Endothelial cell of umbilical vein (primary cell): ENCODE results near the gene OR1J2. TPM values are rescaled to one million over a fixed set of nuclear protein-coding genes. Genes with fewer than 3 reads are reported as not detected.

Experiments
- BruUV-seq: library from RNA; stranded (reverse); fragments of 400-500 nt; replicated peaks from 2 replicates; lab custom pipeline; 2021; lab: Mats Ljungman, UMichigan
- CTCF ChIA-PET: fragments of 300-600, 350-600 bp; sonication (Branson Sonifier 250); formaldehyde crosslinking; loops from one replicate; lab custom pipeline; 2021; ENCODE audit warnings: antibody characterized with exemption, inconsistent platforms; lab: Charles Lee
- POLR2A ChIA-PET: fragments of 300-600, 350-600 bp; sonication (Branson Sonifier 250); formaldehyde crosslinking; loops from one replicate; lab custom pipeline; 2021; ENCODE audit warnings: antibody characterized with exemption, inconsistent platforms; lab: Charles Lee
- DNase-seq: peaks from one replicate; pipeline ENCODE4 v3.0.0-alpha.2; 2011; ENCODE audit warnings: low read depth, low spot score
- FAIRE-seq: peaks from 2 replicates; lab custom pipeline; 2011; peaks lifted over from hg19 to GRCh38; lab: Jason Lieb, UNC
- H2AFZ ChIP-seq: 2 replicates; pipeline ENCODE4 v1.6.0; 2012; ENCODE audit warnings: low read depth, low read length, control low read depth, inconsistent platforms
- H3K27ac ChIP-seq: 2 replicates; pipeline ENCODE4 v1.5.1; 2011; ENCODE audit warnings: low read depth, mild to moderate bottlenecking, control low read depth, low read length, moderate library complexity; ENCODE audit not compliant: insufficient read depth
- H3K27me3 ChIP-seq, 2 experiments: 2 replicates each; pipeline versions ENCODE4 v1.6.0 to v1.6.1; 2011; ENCODE audit warnings: low read length in 2 of 2, mixed read lengths in 1 of 2; ENCODE audit not compliant: control insufficient read depth in 2 of 2, insufficient read depth in 2 of 2
- H3K36me3 ChIP-seq, 2 experiments: 2 replicates in 1 of 2; 3 replicates in 1 of 2; pipeline ENCODE4 v1.5.1; 2011; ENCODE audit warnings: low read length in 2 of 2, mild to moderate bottlenecking in 1 of 2, moderate library complexity in 1 of 2; ENCODE audit not compliant: control insufficient read depth in 2 of 2, insufficient read depth in 2 of 2; ENCODE audit errors: extremely low read depth in 1 of 2
- H3K4me1 ChIP-seq: 3 replicates; pipeline ENCODE4 v1.5.1; 2011; ENCODE audit warnings: mild to moderate bottlenecking, low read length; ENCODE audit not compliant: control insufficient read depth, insufficient read depth; ENCODE audit errors: extremely low read depth
- H3K4me2 ChIP-seq: 2 replicates; pipeline ENCODE4 v1.6.1; 2011; ENCODE audit warnings: low read length, control low read depth, mixed read lengths; ENCODE audit not compliant: insufficient read depth
- H3K4me3 ChIP-seq, 3 experiments: fragments of 200-600 bp in 1 of 3; sonication (generic), shearing (Covaris generic) in 1 of 3; replicated peaks in 1 of 3; 2 replicates each; pipeline ENCODE4 v1.5.1; 2011 to 2016; ENCODE audit warnings: control low read depth in 3 of 3, low read length in 3 of 3, mild to moderate bottlenecking in 2 of 3, inconsistent platforms in 1 of 3, low read depth in 1 of 3, moderate library complexity in 1 of 3; ENCODE audit not compliant: insufficient read depth in 1 of 3
- H3K79me2 ChIP-seq: 2 replicates; pipeline ENCODE4 v1.6.0; 2012; ENCODE audit warnings: low read length, inconsistent platforms; ENCODE audit not compliant: control insufficient read depth, insufficient read depth
- H3K9ac ChIP-seq: replicated peaks from 2 replicates; pipeline ENCODE3; 2011; ENCODE audit warnings: low read length, control low read depth; ENCODE audit not compliant: insufficient read depth; ENCODE audit errors: extremely low read depth
- H3K9me1 ChIP-seq: replicated peaks from 3 replicates; pipeline ENCODE4 v1.6.0; 2011; ENCODE audit warnings: mild to moderate bottlenecking, low read length; ENCODE audit not compliant: control insufficient read depth, insufficient read depth; ENCODE audit errors: extremely low read depth
- H3K9me3 ChIP-seq: replicated peaks from 2 replicates; pipeline ENCODE4 v1.5.1; 2012; ENCODE audit warnings: low read length, inconsistent platforms; ENCODE audit not compliant: control insufficient read depth, insufficient read depth
- H4K20me1 ChIP-seq: replicated peaks from 2 replicates; pipeline ENCODE3; 2011; ENCODE audit warnings: mild to moderate bottlenecking, low read length; ENCODE audit not compliant: control insufficient read depth, insufficient read depth; ENCODE audit errors: extremely low read depth
- EZH2 ChIP-seq: IDR thresholded peaks from 2 replicates; pipeline ENCODE4 v1.6.1; 2012; ENCODE audit warnings: borderline replicate concordance, low read depth, mild to moderate bottlenecking, moderate library complexity, low read length, inconsistent platforms; ENCODE audit not compliant: severe bottlenecking
- FOS ChIP-seq: IDR thresholded peaks from 2 replicates; pipeline ENCODE4 v1.6.1; 2011; ENCODE audit warnings: mild to moderate bottlenecking, low read length, moderate library complexity, borderline replicate concordance; ENCODE audit not compliant: insufficient read depth
- GATA2 ChIP-seq: IDR thresholded peaks from 2 replicates; pipeline ENCODE4 v1.7.0; 2011; ENCODE audit warnings: low read depth, mild to moderate bottlenecking, moderate library complexity, mixed read lengths, low read length; ENCODE audit not compliant: insufficient read length, insufficient read depth
- JUN ChIP-seq: IDR thresholded peaks from 2 replicates; pipeline ENCODE4 v1.6.1; 2011; ENCODE audit warnings: borderline replicate concordance, low read depth; ENCODE audit not compliant: insufficient read length, insufficient read depth
- MYC ChIP-seq: IDR thresholded peaks from one replicate; pipeline ENCODE4 v1.6.1; 2011; ENCODE audit warnings: mild to moderate bottlenecking, low read depth, low read length
- POLR2A ChIP-seq: IDR thresholded peaks from 2 replicates; pipeline ENCODE4 v1.6.1; 2012; ENCODE audit warnings: low read depth, mild to moderate bottlenecking, control low read depth, low read length
- POLR2AphosphoS5 ChIP-seq: IDR thresholded peaks from 2 replicates; pipeline ENCODE4 v1.6.1; 2012; ENCODE audit warnings: low read depth, mild to moderate bottlenecking, control low read depth, low read length, moderate library complexity; ENCODE audit not compliant: insufficient read depth
- dilution Hi-C: fragments of 300-500 bp; cut with MboI; formaldehyde crosslinking; loops from one replicate; pipeline ENCODE4 v1.15.0; 2019; ENCODE audit warnings: low sequenced_read_pairs; ENCODE audit not compliant: extremely low pct_ligation_motif_present
- intact Hi-C: fragments of 100-400 bp; cut with micrococcal nuclease; formaldehyde crosslinking; loops from one replicate; pipeline ENCODE4 v1.10.0; 2022
- polyA plus RNA-seq, 4 experiments: library from polyadenylated mRNA; depleted of rRNA in 3 of 4; stranded (reverse) in 3 of 4; unstranded in 1 of 4; fragments of >200 nt; gene quantifications; 2 replicates each; pipeline versions ENCODE4 v1.2.1 to v1.2.3, GENCODE V29; 2011 to 2012; ENCODE audit warnings: missing spikeins in 1 of 4
- total RNA-seq: library from RNA; stranded (reverse); gene quantifications from 2 replicates; pipeline ENCODE4 v1.2.3, GENCODE V29; 2021
- TF ChIP-seq, protein P1 (sequence below), 2 donors: IDR thresholded peaks; 1 replicate in 1 of 2; 2 replicates in 1 of 2; pipeline ENCODE4 v1.5.1; 2011; ENCODE audit warnings: low read length in 2 of 2, mild to moderate bottlenecking in 2 of 2, moderate library complexity in 2 of 2, control low read depth in 1 of 2, inconsistent platforms in 1 of 2, low read depth in 1 of 2; ENCODE audit not compliant: insufficient read depth in 1 of 2; ENCODE audit errors: extremely low read depth in 1 of 2
- TF ChIP-seq, protein P2 (sequence below): IDR thresholded peaks from 2 replicates; pipeline ENCODE4 v1.6.1; 2011; ENCODE audit not compliant: insufficient read depth, insufficient read length

OR1J2 gene
- total and polyA plus RNA-seq, 2 donors (not counting 3 experiments of a cell fraction or from before 2014, with no cell fraction given) = not detected

DNA sequence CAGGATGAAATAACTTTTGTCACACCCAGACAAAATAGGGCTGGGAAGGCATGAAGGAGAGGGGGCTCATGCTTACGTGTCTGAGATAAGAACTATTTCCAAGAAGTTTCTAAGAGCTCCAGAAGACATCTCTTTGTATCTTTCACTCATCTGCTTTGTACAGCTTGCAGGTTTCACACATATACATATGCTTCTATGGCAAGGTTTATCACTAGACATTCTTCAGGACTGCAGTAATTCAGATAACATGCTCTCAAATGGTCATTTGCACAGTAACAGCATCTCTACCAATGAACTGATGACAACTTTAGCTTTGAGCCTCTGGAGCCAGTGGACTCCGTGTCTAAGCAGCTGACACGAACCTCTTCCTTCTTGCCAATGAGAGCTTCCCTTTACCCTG lies 36.0 kb upstream of the OR1J2 start:
- dilution Hi-C loops = no loop called here
- DNase-seq (no peak), FAIRE-seq (no peak)
- Histone ChIP-seq H4K20me1 (no peaks in the 10 kb centered on the region), H3K79me2 (no peaks in the 10 kb centered on the region), H2AFZ (no peak overlapping the region), H3K9ac (no peak overlapping the region), H3K9me3 (no peaks in the 10 kb centered on the region), H3K4me1 (no peaks in the 10 kb centered on the region), H3K36me3 (no peaks in the 10 kb centered on the region), H3K9me1 (no peaks in the 10 kb centered on the region), H3K27me3 (peaks cover 11 to 17% of the 10 kb centered on the region in 2 experiments), H3K4me3 (no peak overlapping the region), H3K27ac (no peak overlapping the region), H3K4me2 (no peak overlapping the region)
- intact Hi-C loops = no loop called here
- ChIA-PET CTCF (interaction anchor here (1.0 to 2.3 kb wide), 3 partner anchors 10 to 336 kb away, joined by 3 to 13 read pairs (median 3); no protein-coding TSS in a partner anchor), POLR2A (no interaction called here)
- TF ChIP-seq FOS (no peak), EZH2 (no peak), POLR2AphosphoS5 (no peak), MYC (no peak), JUN (no peak), POLR2A (no peak), GATA2 (no peak)
- TF ChIP-seq, protein P1, sequence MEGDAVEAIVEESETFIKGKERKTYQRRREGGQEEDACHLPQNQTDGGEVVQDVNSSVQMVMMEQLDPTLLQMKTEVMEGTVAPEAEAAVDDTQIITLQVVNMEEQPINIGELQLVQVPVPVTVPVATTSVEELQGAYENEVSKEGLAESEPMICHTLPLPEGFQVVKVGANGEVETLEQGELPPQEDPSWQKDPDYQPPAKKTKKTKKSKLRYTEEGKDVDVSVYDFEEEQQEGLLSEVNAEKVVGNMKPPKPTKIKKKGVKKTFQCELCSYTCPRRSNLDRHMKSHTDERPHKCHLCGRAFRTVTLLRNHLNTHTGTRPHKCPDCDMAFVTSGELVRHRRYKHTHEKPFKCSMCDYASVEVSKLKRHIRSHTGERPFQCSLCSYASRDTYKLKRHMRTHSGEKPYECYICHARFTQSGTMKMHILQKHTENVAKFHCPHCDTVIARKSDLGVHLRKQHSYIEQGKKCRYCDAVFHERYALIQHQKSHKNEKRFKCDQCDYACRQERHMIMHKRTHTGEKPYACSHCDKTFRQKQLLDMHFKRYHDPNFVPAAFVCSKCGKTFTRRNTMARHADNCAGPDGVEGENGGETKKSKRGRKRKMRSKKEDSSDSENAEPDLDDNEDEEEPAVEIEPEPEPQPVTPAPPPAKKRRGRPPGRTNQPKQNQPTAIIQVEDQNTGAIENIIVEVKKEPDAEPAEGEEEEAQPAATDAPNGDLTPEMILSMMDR (IDR thresholded peaks at IDR 0.05; ENCODE audit: extremely low read depth in 1 of 2, insufficient read depth in 1 of 2, low read depth in 1 of 2, low read length in 2 of 2) = no peak
- TF ChIP-seq, protein P2, sequence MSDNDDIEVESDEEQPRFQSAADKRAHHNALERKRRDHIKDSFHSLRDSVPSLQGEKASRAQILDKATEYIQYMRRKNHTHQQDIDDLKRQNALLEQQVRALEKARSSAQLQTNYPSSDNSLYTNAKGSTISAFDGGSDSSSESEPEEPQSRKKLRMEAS = no peak
- BruUV-seq = no TSS peak
